Progenitor cell of endocrine pancreas (in vitro differentiated cells): ENCODE data around the gene HSPA12B. TPM values are rescaled to one million over a fixed set of nuclear protein-coding genes. Genes with fewer than 3 reads are reported as not detected.

Experiments
- DNase-seq: peaks from one replicate; pipeline ENCODE4 v3.0.0; 2021; ENCODE audit warnings: low spot score; ENCODE audit not compliant: unreplicated experiment
- H3K27ac Mint-ChIP-seq: 2 replicates; pipeline ENCODE4 v1.8.0; 2021; ENCODE audit warnings: mild to moderate bottlenecking, moderate library complexity, mixed read lengths
- H3K27me3 Mint-ChIP-seq: 2 replicates; pipeline ENCODE4 v1.8.0; 2021; ENCODE audit warnings: mixed read lengths
- H3K36me3 Mint-ChIP-seq: 2 replicates; pipeline ENCODE4 v1.8.0; 2022; ENCODE audit warnings: mixed read lengths; ENCODE audit not compliant: insufficient read depth
- H3K4me1 Mint-ChIP-seq: 2 replicates; pipeline ENCODE4 v1.8.0; 2021; ENCODE audit warnings: low read depth, mixed read lengths
- H3K4me3 Mint-ChIP-seq: 2 replicates; pipeline ENCODE4 v1.8.0; 2021; ENCODE audit warnings: low read depth, mild to moderate bottlenecking, moderate library complexity, mixed read lengths
- H3K9me3 Mint-ChIP-seq: 2 replicates; pipeline ENCODE4 v1.8.0; 2021; ENCODE audit warnings: low read depth, mixed read lengths
- CTCF ChIP-seq: fragments of 200-600 bp; sonication (generic); IDR thresholded peaks from one replicate; pipeline ENCODE4 v1.5.0; 2021; ENCODE audit warnings: antibody characterized with exemption, mild to moderate bottlenecking; ENCODE audit not compliant: unreplicated experiment
- total RNA-seq: library from RNA; stranded (reverse); gene quantifications from 2 replicates; pipeline ENCODE4 v1.2.1, GENCODE V29; 2021

The HSPA12B gene
- total RNA-seq, 1 donor from 2014 or later = not detected

GRCh38 chr20:3764659-3765058, 32.2 kb downstream of the HSPA12B start:
- H3K9me3 Mint-ChIP-seq = no peaks in the 10 kb centered on the region
- no peak overlapping the region for H3K4me3 Mint-ChIP-seq
- no peak for DNase-seq
- H3K27ac Mint-ChIP-seq = peak overlapping the region; percentile 22
- no peaks in the 10 kb centered on the region for H3K36me3 Mint-ChIP-seq
- TF ChIP-seq CTCF = no peak
- peaks cover 8% of the 10 kb centered on the region for H3K4me1 Mint-ChIP-seq
- H3K27me3 Mint-ChIP-seq = peaks cover 15% of the 10 kb centered on the region

DNA sequence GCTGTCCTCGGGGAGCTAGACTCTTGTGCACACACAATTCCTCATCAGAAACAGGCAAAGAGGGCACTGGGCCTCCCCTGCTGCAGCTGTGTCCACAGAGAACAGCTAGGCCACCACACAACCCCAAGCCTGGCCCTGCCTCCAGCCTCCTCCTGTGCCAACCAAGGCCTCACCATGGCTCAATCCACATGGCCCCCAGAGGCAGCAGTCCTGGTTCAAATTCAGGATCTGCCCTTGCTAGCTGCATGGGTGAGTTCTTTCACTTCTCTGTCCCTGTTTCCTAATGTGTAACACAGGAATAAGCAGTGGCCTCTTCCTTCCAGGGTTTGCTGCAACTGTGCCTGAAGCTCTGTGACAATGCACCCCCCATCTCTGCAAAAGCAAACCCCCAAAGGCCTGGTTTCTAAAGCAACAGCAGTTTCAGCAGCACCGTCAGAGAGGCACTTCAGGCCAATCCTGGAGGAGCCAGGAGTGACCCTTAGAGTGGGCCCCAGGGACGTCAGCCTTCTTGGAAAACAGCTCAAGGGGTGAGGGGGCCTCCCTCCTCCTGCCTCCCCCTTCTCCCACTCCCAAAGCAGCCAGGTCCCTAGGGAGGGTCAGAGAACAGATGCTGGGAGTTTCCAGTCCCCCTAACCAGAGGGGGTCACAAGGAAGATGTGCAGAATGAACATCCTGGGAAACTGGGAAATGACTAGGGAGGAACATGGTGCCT, 32.8 kb downstream of the HSPA12B start:
- Mint-ChIP-seq H3K27ac (no peak overlapping the region), H3K27me3 (peaks cover 15% of the 10 kb centered on the region), H3K4me1 (peaks cover 8% of the 10 kb centered on the region), H3K9me3 (no peaks in the 10 kb centered on the region), H3K36me3 (no peaks in the 10 kb centered on the region), H3K4me3 (no peak overlapping the region)
- no peak for DNase-seq
- no peak for TF ChIP-seq CTCF

- no peaks in the 10 kb centered on the region for H3K9me3 Mint-ChIP-seq
- peak overlapping the region; percentile 64 for H3K4me3 Mint-ChIP-seq
- H3K36me3 Mint-ChIP-seq = no peaks in the 10 kb centered on the region
- TF ChIP-seq CTCF = no peak
- DNase-seq = no peak
- H3K27me3 Mint-ChIP-seq = peaks cover 16% of the 10 kb centered on the region
- peaks cover 8% of the 10 kb centered on the region for H3K4me1 Mint-ChIP-seq
- H3K27ac Mint-ChIP-seq = no peak overlapping the region
These were observed 34.1 kb downstream of the HSPA12B start for GRCh38 chr20:3766422-3767109.

GRCh38 chr20:3767110-3767426, 34.6 kb downstream of the HSPA12B start:
- TF ChIP-seq CTCF = no peak
- no peak overlapping the region for H3K27ac Mint-ChIP-seq
- peaks cover 20% of the 10 kb centered on the region for H3K27me3 Mint-ChIP-seq
- no peaks in the 10 kb centered on the region for H3K9me3 Mint-ChIP-seq
- H3K4me3 Mint-ChIP-seq = peak overlapping the region; percentile 64
- DNase-seq = no peak
- peaks cover 8% of the 10 kb centered on the region for H3K4me1 Mint-ChIP-seq
- H3K36me3 Mint-ChIP-seq = no peaks in the 10 kb centered on the region

DNA sequence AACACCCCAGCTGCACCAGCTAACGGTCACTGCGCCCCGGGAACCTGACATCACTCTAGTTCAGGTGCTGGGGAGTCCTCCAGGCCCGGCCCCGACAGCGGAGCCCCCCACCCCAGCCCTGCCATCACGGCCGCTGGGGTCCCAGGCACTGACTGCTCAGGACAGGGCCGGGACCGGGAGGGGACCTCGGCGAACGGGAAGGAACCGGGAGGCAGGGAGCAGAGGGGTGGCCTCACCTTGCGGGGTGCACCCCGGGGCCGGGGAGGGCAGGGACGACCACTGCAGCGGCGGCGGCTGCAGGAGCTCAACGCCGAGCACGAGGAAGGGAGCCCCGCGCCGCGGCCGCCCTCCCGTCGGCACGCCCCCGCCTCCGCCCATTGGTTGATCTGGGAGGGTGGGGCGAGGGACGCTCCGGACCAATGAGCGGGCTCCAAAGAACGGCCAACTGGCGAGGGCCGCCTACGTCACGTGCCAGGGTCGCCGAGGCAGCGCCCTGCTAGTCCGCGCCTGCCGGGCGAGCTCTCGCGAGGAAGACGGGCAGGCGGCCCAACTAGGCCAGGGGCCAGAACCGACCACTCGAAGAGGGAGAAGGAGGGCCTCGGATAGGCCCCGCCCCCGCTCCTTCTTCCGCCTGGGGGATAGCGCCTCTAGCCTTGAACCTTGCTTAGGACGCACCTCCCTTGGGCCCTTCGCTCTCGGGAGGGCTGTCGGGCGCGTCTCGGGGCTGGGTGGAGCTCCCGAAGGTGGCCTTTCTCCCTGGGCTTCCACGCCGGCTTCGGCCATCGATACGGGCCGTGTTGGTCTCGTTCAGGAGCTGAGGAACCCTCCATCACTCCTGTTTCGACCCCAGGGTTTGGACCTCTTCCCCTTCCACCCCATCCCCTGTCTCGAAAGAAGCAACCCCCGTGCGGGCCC, 35.2 kb downstream of the HSPA12B start, which contains the start of gene ADISSP:
Gene ADISSP, minus strand, starts transcription at position 327 of the 915 bp plus-strand sequence. CDS start 7,653 bp downstream, outside the sequence.
- Mint-ChIP-seq H3K27ac (peak within 1 kb of the TSS; percentile 92), H3K4me3 (peak within 1 kb of the TSS; percentile 76), H3K9me3 (no peaks in the 10 kb centered on the region), H3K36me3 (no peaks in the 10 kb centered on the region), H3K4me1 (peaks cover 8% of the 10 kb centered on the region), H3K27me3 (peaks cover 24% of the 10 kb centered on the region)
- DNase-seq = peak; percentile 94
- peak; percentile 13 for TF ChIP-seq CTCF
